ENCODE measurements around the gene DIS3L. TPM values are rescaled to one million over a fixed set of nuclear protein-coding genes. Genes with fewer than 3 reads are reported as not detected.

DIS3L gene
- total and polyA plus RNA-seq, 2 of the 13 experiments (the other 11 are each of a cell fraction or from before 2014, with no cell fraction given), result 21.0 to 50.5 TPM

DNA sequence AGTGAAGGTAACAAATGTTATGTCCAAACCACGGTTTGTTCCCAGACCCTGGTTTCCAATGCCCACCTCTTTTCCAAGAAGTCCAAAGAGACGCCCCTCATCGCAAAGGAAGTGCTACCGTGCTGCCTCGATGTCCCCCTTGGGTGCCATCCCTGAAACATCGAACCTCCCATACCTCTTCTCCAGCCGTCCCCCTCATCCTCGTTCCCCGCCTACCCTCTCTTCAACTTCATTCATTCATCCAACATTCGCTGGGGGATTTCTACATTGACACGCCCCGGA lies 62.6 kb downstream of the DIS3L start:
- FAIRE-seq, result no peak
- peaks cover 39% of the 10 kb centered on the region for H3K4me1 ChIP-seq (ENCODE audit: insufficient read depth, low read length)
- H3K9ac ChIP-seq (ENCODE audit: insufficient read depth, low read depth, low read length), result peak overlapping the region; percentile 92
- no peaks in the 10 kb centered on the region for H4K20me1 ChIP-seq (ENCODE audit: insufficient read depth, low read length)
- ATAC-seq, result no peak
- no peak for TF ChIP-seq ZNF543 (CRISPR knock-in tag; IDR thresholded peaks at IDR 0.05)
- TF ChIP-seq PAX8 (CRISPR knock-in tag; IDR thresholded peaks at IDR 0.05; ENCODE audit: borderline replicate concordance), result 0 out of 2 replicates have a peak, but pooled peaks have one; percentile 23
- TF ChIP-seq ZFP37 (CRISPR knock-in tag; IDR thresholded peaks at IDR 0.05; ENCODE audit: borderline replicate concordance), result no peak
- no peak for TF ChIP-seq ZNF589 (CRISPR knock-in tag; conservative IDR thresholded peaks at IDR 0.05)
- BruUV-seq (replicated peaks), result TSS peak; percentile 86
- peaks cover 0 to 8% of the 10 kb centered on the region in 2 experiments; a peak in 1 of 5 replicates for H3K36me3 ChIP-seq (replicated peaks in 1 of 2; ENCODE audit: control insufficient read depth in 1 of 2, insufficient read depth in 2 of 2, low read length in 2 of 2)
- ChIA-PET CTCF (ENCODE audit: low intra/inter-chr PET ratio, low total read pairs) (no interaction called here), POLR2A (interaction anchor here (1.5 to 2.9 kb wide), 3 partner anchors 31 to 149 kb away, joined by 4 to 11 read pairs (median 5); partner anchors contain the start of genes MAP2K1 and ZWILCH)
- H3K4me3 ChIP-seq (replicated peaks in 1 of 3; ENCODE audit: insufficient read depth in 1 of 3, low read depth in 2 of 3, low read length in 3 of 3), result peak overlapping the region; percentile 90 to 91 (median 90)
- peak overlapping the region; percentile 81 for H3K27ac ChIP-seq (ENCODE audit: extremely low read length, insufficient read depth, low read length)
- no peaks in the 10 kb centered on the region for H3K9me3 ChIP-seq (ENCODE audit: low read length)
- in situ Hi-C loops (cut with HindIII; ENCODE audit: extremely low pct_ligation_motif_present, low pct_unique_long_range_greater_than_20kb), result no loop called here
- DNase-seq (ENCODE audit: low spot score), result no peak
- peak overlapping the region; percentile 95 for H3K4me2 ChIP-seq (ENCODE audit: low read depth, low read length)
- 2% methylated on average over 12 of the region's 12 CpGs for WGBS (ENCODE audit: low lambda C conversion rate)
- intact Hi-C loops (cut with micrococcal nuclease; ENCODE audit: unreplicated experiment), result loop anchor here (2.0 to 10.0 kb wide), 2 partner anchors 31 to 139 kb away; partner anchors contain the start of genes MAP2K1 and SNAPC5
- H2AFZ ChIP-seq (ENCODE audit: low read length), result peak overlapping the region; percentile 95
- H3K79me2 ChIP-seq (ENCODE audit: insufficient read depth, low read length), result peaks cover 13% of the 10 kb centered on the region
- no peaks in the 10 kb centered on the region; a peak in 2 of 5 replicates for H3K27me3 ChIP-seq (ENCODE audit: control insufficient read depth in 1 of 2, insufficient read depth in 2 of 2, low read length in 2 of 2)

DNA sequence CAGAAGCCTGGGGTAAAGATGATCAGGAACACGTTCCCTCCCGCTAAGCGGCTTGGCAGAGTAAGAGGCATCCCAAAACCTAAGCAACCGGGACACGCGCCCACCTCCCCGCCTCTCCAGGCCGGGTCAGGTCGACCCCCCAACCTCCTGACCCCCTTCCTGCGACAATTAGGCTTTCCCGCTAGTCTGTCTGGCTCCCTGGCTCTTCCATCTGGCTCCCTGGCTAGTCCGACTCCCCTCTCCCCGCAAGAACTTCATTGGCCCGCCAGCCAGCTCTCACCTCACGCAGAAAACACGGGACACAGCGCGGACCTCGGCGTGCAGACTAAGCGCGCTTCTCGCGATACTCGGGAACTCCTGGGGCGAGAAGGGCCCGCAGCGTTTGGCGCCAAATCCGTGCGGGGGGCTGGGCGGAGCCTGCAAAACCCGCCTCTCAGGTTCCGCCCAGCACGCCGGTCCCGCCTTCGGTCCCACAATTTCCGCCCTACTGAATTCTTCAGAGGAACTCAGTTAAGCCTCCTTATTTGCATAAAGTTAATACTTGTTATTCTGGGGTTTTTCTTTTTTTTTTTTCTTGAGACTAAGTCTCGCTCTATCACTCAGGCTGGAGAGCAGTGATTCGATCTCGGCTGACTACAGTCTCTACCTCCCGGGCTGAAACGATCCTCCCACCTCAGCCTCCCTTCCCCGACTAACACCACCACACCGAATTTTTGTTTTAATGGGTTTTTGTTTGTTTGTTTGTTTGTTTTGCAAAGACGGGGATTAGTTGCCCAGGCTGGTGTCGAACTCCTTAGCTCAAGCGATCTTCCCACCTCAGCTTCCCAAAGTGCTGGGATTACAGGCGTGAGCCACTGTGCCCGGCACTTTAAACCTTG lies 63.2 kb downstream of the DIS3L start, which contains the start of gene TIPIN:
Gene TIPIN, minus strand, starts transcription at position 327 of the 878 bp plus-strand sequence. CDS start 3,738 bp downstream, outside the sequence.
- peak; percentile 97 for ATAC-seq
- H3K79me2 ChIP-seq (ENCODE audit: insufficient read depth, low read length), result peaks cover 13% of the 10 kb centered on the region
- H3K27ac ChIP-seq (ENCODE audit: extremely low read length, insufficient read depth, low read length), result peak within 1 kb of the TSS; percentile 81
- FAIRE-seq, result peak; percentile 39
- intact Hi-C loops (cut with micrococcal nuclease; ENCODE audit: unreplicated experiment), result loop anchor here (2.0 to 10.0 kb wide), 2 partner anchors 30 to 138 kb away; partner anchors contain the start of genes MAP2K1 and SNAPC5
- peaks cover 39% of the 10 kb centered on the region for H3K4me1 ChIP-seq (ENCODE audit: insufficient read depth, low read length)
- H3K9me3 ChIP-seq (ENCODE audit: low read length), result no peaks in the 10 kb centered on the region
- H3K4me3 ChIP-seq (replicated peaks in 1 of 3; ENCODE audit: insufficient read depth in 1 of 3, low read depth in 2 of 3, low read length in 3 of 3), result peak within 1 kb of the TSS; percentile 90 to 91 (median 90)
- DNase-seq (ENCODE audit: low spot score), result peak; percentile 90
- no peaks in the 10 kb centered on the region for H4K20me1 ChIP-seq (ENCODE audit: insufficient read depth, low read length)
- peak within 1 kb of the TSS; percentile 95 for H2AFZ ChIP-seq (ENCODE audit: low read length)
- CTCF ChIA-PET (ENCODE audit: low intra/inter-chr PET ratio, low total read pairs), result no interaction called here
- H3K4me2 ChIP-seq (ENCODE audit: low read depth, low read length), result peak within 1 kb of the TSS; percentile 95
- peak within 1 kb of the TSS; percentile 92 for H3K9ac ChIP-seq (ENCODE audit: insufficient read depth, low read depth, low read length)
- in situ Hi-C loops (cut with HindIII; ENCODE audit: extremely low pct_ligation_motif_present, low pct_unique_long_range_greater_than_20kb), result no loop called here
- no peaks in the 10 kb centered on the region; a peak in 2 of 5 replicates for H3K27me3 ChIP-seq (ENCODE audit: control insufficient read depth in 1 of 2, insufficient read depth in 2 of 2, low read length in 2 of 2)
- BruUV-seq (replicated peaks), result no TSS peak
- POLR2A ChIA-PET, result interaction anchor here (1.5 to 2.9 kb wide), 3 partner anchors 30 to 148 kb away, joined by 4 to 11 read pairs (median 5); partner anchors contain the start of genes MAP2K1 and ZWILCH
- WGBS (ENCODE audit: low lambda C conversion rate), result 1% methylated on average over 39 of the region's 51 CpGs
- peaks cover 0 to 8% of the 10 kb centered on the region in 2 experiments; a peak in 1 of 5 replicates for H3K36me3 ChIP-seq (replicated peaks in 1 of 2; ENCODE audit: control insufficient read depth in 1 of 2, insufficient read depth in 2 of 2, low read length in 2 of 2)
- TF ChIP-seq MED1 (CRISPR knock-in tag; IDR thresholded peaks at IDR 0.05) (peak; percentile 39; the same call in 1 of the 2 replicates), HMG20A (CRISPR knock-in tag; IDR thresholded peaks at IDR 0.05; ENCODE audit: borderline replicate concordance) (no peak), ZMAT3 (CRISPR knock-in tag; conservative IDR thresholded peaks at IDR 0.05) (0 out of 2 replicates have a peak, but pooled peaks have one; percentile 23), ZSCAN21 (CRISPR knock-in tag; IDR thresholded peaks at IDR 0.05; ENCODE audit: borderline replicate concordance) (peak; percentile 41; the same call in 1 of the 2 replicates), ZKSCAN1 (IDR thresholded peaks at IDR 0.05; ENCODE audit: low read length) (no peak), ZNF205 (CRISPR knock-in tag; IDR thresholded peaks at IDR 0.05) (peak; percentile 81), MAFF (IDR thresholded peaks at IDR 0.05; ENCODE audit: low read depth, low read length) (no peak; the same call in 1 of the 2 replicates), ZFAT (CRISPR knock-in tag; conservative IDR thresholded peaks at IDR 0.05) (no peak), TP53 (CRISPR knock-in tag; conservative IDR thresholded peaks at IDR 0.05) (no peak)
- TF ChIP-seq, protein P1, sequence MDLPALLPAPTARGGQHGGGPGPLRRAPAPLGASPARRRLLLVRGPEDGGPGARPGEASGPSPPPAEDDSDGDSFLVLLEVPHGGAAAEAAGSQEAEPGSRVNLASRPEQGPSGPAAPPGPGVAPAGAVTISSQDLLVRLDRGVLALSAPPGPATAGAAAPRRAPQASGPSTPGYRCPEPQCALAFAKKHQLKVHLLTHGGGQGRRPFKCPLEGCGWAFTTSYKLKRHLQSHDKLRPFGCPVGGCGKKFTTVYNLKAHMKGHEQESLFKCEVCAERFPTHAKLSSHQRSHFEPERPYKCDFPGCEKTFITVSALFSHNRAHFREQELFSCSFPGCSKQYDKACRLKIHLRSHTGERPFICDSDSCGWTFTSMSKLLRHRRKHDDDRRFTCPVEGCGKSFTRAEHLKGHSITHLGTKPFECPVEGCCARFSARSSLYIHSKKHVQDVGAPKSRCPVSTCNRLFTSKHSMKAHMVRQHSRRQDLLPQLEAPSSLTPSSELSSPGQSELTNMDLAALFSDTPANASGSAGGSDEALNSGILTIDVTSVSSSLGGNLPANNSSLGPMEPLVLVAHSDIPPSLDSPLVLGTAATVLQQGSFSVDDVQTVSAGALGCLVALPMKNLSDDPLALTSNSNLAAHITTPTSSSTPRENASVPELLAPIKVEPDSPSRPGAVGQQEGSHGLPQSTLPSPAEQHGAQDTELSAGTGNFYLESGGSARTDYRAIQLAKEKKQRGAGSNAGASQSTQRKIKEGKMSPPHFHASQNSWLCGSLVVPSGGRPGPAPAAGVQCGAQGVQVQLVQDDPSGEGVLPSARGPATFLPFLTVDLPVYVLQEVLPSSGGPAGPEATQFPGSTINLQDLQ (CRISPR knock-in tag; IDR thresholded peaks at IDR 0.05), result peak; percentile 60; the same call in 1 of the 2 replicates

All from HepG2 (cell line).